NCI-H1105 treated with DMSO at 0.1 percent for 48 hours (cell line): ENCODE measurements around the gene NAB1.
"Not testable (repeated sequence)": the region's sequence is repeated elsewhere in the genome, so short reads cannot be mapped to it uniquely, and the experiment has no call there.

ENCODE experiments used
- DNase-seq: peaks from one replicate; lab custom pipeline; 2025; lab: John Stamatoyannopoulos, UW

Gene NAB1

GRCh38 chr2:190649035-190649797 lies at the start of gene NAB1:
TSS of gene NAB1 (plus strand) at chr2:190649083. CDS start at chr2:190659177, 10,094 bp downstream.
- DNase-seq: peak; percentile 61

GRCh38 chr2:190599546-190600220 lies 49.2 kb upstream of the NAB1 start:
- peak; percentile 49 for DNase-seq

- no peak for DNase-seq
Measured at GRCh38 chr2:190600293-190601103, 48.4 kb upstream of the NAB1 start.

GRCh38 chr2:190603374-190603773 lies 45.5 kb upstream of the NAB1 start:
- no peak for DNase-seq

- DNase-seq: no peak
Measured at GRCh38 chr2:190607014-190607597, 41.8 kb upstream of the NAB1 start.

- no peak for DNase-seq
Measured at GRCh38 chr2:190607657-190608357, 41.1 kb upstream of the NAB1 start.

GRCh38 chr2:190608863-190609262 lies 40.0 kb upstream of the NAB1 start:
- not testable (repeated sequence) for DNase-seq

- DNase-seq: not testable (repeated sequence)
Measured at GRCh38 chr2:190609397-190609796, 39.5 kb upstream of the NAB1 start.

- not testable (repeated sequence) for DNase-seq
Measured at GRCh38 chr2:190610528-190610927, 38.4 kb upstream of the NAB1 start.

- DNase-seq: no peak
Measured at GRCh38 chr2:190615555-190616200, 33.2 kb upstream of the NAB1 start.

GRCh38 chr2:190618030-190618429 lies 30.9 kb upstream of the NAB1 start:
- no peak for DNase-seq

- DNase-seq: no peak
Measured at GRCh38 chr2:190625691-190626090, 23.2 kb upstream of the NAB1 start.

- DNase-seq: no peak
Measured at GRCh38 chr2:190626641-190627210, 22.2 kb upstream of the NAB1 start.

GRCh38 chr2:190627448-190628412 lies 21.2 kb upstream of the NAB1 start:
- peak; percentile 78 for DNase-seq

- DNase-seq: no peak
Measured at GRCh38 chr2:190628591-190629319, 20.1 kb upstream of the NAB1 start.

- no peak for DNase-seq
Measured at GRCh38 chr2:190634381-190634780, 14.5 kb upstream of the NAB1 start.

- no peak for DNase-seq
Measured at GRCh38 chr2:190635781-190636180, 13.1 kb upstream of the NAB1 start.

- no peak for DNase-seq
Measured at GRCh38 chr2:190636361-190636760, 12.5 kb upstream of the NAB1 start.

GRCh38 chr2:190637281-190637734 lies 11.6 kb upstream of the NAB1 start:
- no peak for DNase-seq
